RWPE2 (cell line): ENCODE results near the gene CMKLR1.

ENCODE experiments used
- ATAC-seq: fragments of 200-7000 bp; cut with Tn5 transposase; 3 replicates; pipeline ENCODE4 v1.9.1; 2021; ENCODE audit warnings: low read depth
- DNase-seq: peaks from one replicate; pipeline ENCODE4 v3.0.0-alpha.2; 2020; ENCODE audit warnings: low spot score
- H3K27ac ChIP-seq: fragments of 450-650 bp; 2 replicates; pipeline ENCODE4 v1.5.1; 2017; ENCODE audit warnings: mild to moderate bottlenecking; ENCODE audit not compliant: poor library complexity, severe bottlenecking
- H3K27me3 ChIP-seq: fragments of 250-450 bp; sonication (Bioruptor Pico); 2 replicates; pipeline ENCODE4 v1.5.1; 2021; ENCODE audit warnings: mild to moderate bottlenecking, moderate library complexity; ENCODE audit not compliant: insufficient read depth, poor library complexity, severe bottlenecking
- H3K36me3 ChIP-seq: fragments of 250-450 bp; sonication (Bioruptor Pico); 2 replicates; pipeline ENCODE4 v1.5.1; 2020; ENCODE audit warnings: low read depth, mild to moderate bottlenecking, moderate library complexity
- H3K4me1 ChIP-seq: fragments of 250-450 bp; sonication (Bioruptor Pico); 2 replicates; pipeline ENCODE4 v1.5.1; 2021; ENCODE audit warnings: mild to moderate bottlenecking, moderate library complexity; ENCODE audit not compliant: insufficient read depth, poor library complexity, severe bottlenecking
- H3K4me3 ChIP-seq: fragments of 250-450 bp; sonication (Bioruptor Pico); 2 replicates; pipeline ENCODE4 v1.5.1; 2021; ENCODE audit warnings: mild to moderate bottlenecking, moderate library complexity; ENCODE audit not compliant: severe bottlenecking
- H3K9me3 ChIP-seq: fragments of 250-450 bp; sonication (Bioruptor Pico); 2 replicates; pipeline ENCODE4 v1.5.1; 2021; ENCODE audit warnings: mild to moderate bottlenecking, moderate library complexity; ENCODE audit not compliant: severe bottlenecking
- CTCF ChIP-seq: fragments of 450-650 bp; IDR thresholded peaks from one replicate; pipeline ENCODE4 v1.5.1; 2017; ENCODE audit warnings: mild to moderate bottlenecking, moderate library complexity; ENCODE audit not compliant: poor library complexity, severe bottlenecking

CMKLR1 gene

GRCh38 chr12:108326254-108326750 is 12.8 kb downstream of the CMKLR1 start:
- Histone ChIP-seq H3K4me3 (no peak overlapping the region), H3K27me3 (peaks cover 13% of the 10 kb centered on the region), H3K9me3 (no peaks in the 10 kb centered on the region), H3K4me1 (no peaks in the 10 kb centered on the region), H3K36me3 (no peaks in the 10 kb centered on the region), H3K27ac (no peak overlapping the region)
- TF ChIP-seq CTCF: no peak
- no peak for DNase-seq
- ATAC-seq: no peak

- H3K4me3 ChIP-seq: no peak overlapping the region
- no peak overlapping the region for H3K27ac ChIP-seq
- no peaks in the 10 kb centered on the region for H3K4me1 ChIP-seq
- ATAC-seq (no peak), DNase-seq (no peak)
- peaks cover 18% of the 10 kb centered on the region for H3K27me3 ChIP-seq
- H3K36me3 ChIP-seq: no peaks in the 10 kb centered on the region
- TF ChIP-seq CTCF: no peak
- H3K9me3 ChIP-seq: no peaks in the 10 kb centered on the region
Measured at GRCh38 chr12:108325549-108325948, 13.6 kb downstream of the CMKLR1 start.

- no peaks in the 10 kb centered on the region for H3K9me3 ChIP-seq
- DNase-seq: no peak
Measured at GRCh38 chr12:108325018-108325358, 14.1 kb downstream of the CMKLR1 start.

GRCh38 chr12:108324351-108325017 is 14.6 kb downstream of the CMKLR1 start:
- H3K27me3 ChIP-seq: peaks cover 18% of the 10 kb centered on the region
- no peak for DNase-seq
- no peak overlapping the region for H3K27ac ChIP-seq
- H3K4me1 ChIP-seq: no peaks in the 10 kb centered on the region
- TF ChIP-seq CTCF: no peak
- no peaks in the 10 kb centered on the region for H3K9me3 ChIP-seq
- no peak for ATAC-seq
- H3K36me3 ChIP-seq: no peaks in the 10 kb centered on the region
- no peak overlapping the region for H3K4me3 ChIP-seq

More at GRCh38 chr12:108325018-108325358, 14.1 kb downstream of the CMKLR1 start:
- Histone ChIP-seq H3K27me3 (peaks cover 18% of the 10 kb centered on the region), H3K27ac (no peak overlapping the region), H3K4me1 (no peaks in the 10 kb centered on the region), H3K36me3 (no peaks in the 10 kb centered on the region), H3K4me3 (no peak overlapping the region)
- ATAC-seq: no peak
- TF ChIP-seq CTCF: no peak

GRCh38 chr12:108323581-108323980 is 15.5 kb downstream of the CMKLR1 start:
- no peak for ATAC-seq
- H3K4me1 ChIP-seq: no peaks in the 10 kb centered on the region
- H3K36me3 ChIP-seq: no peaks in the 10 kb centered on the region
- no peak overlapping the region for H3K27ac ChIP-seq
- no peak for TF ChIP-seq CTCF
- peaks cover 18% of the 10 kb centered on the region for H3K27me3 ChIP-seq
- H3K9me3 ChIP-seq: no peaks in the 10 kb centered on the region
- no peak for DNase-seq
- no peak overlapping the region for H3K4me3 ChIP-seq
